ENCODE measurements around the gene SSH3.

Gene SSH3

GRCh38 chr11:67332081-67332691, 28.9 kb downstream of the SSH3 start:
- H3K4me1 ChIP-seq (ENCODE audit: insufficient read depth, insufficient read length): peaks cover 2% of the 10 kb centered on the region
- H3K36me3 ChIP-seq (ENCODE audit: insufficient read depth, insufficient read length, low read length): no peaks in the 10 kb centered on the region
- DNase-seq (ENCODE audit: low read depth, low spot score): no peak

GRCh38 chr11:67337257-67337656, 33.9 kb downstream of the SSH3 start:
- Histone ChIP-seq H3K27me3 (ENCODE audit: insufficient read depth, insufficient read length) (no peaks in the 10 kb centered on the region), H3K4me1 (ENCODE audit: insufficient read depth, insufficient read length) (no peaks in the 10 kb centered on the region), H3K36me3 (ENCODE audit: insufficient read depth, insufficient read length, low read length) (no peaks in the 10 kb centered on the region), H3K9me3 (ENCODE audit: insufficient read depth, low read length) (no peaks in the 10 kb centered on the region), H3K4me3 (ENCODE audit: insufficient read length, low read depth) (no peak overlapping the region), H3K9ac (ENCODE audit: insufficient read length, low read depth) (no peak overlapping the region)
- TF ChIP-seq YY1 (IDR thresholded peaks at IDR 0.05; ENCODE audit: insufficient read depth, insufficient read length): no peak
- no peak for TF ChIP-seq ZNF274 (IDR thresholded peaks at IDR 0.05; ENCODE audit: low read depth, low read length)
- TF ChIP-seq SUZ12 (IDR thresholded peaks at IDR 0.05; ENCODE audit: extremely low read depth, insufficient read depth, insufficient read length): no peak
- DNase-seq (ENCODE audit: low read depth, low spot score): no peak

More at GRCh38 chr11:67332081-67332691, 28.9 kb downstream of the SSH3 start:
- Histone ChIP-seq H3K9me3 (ENCODE audit: insufficient read depth, low read length) (no peaks in the 10 kb centered on the region), H3K4me3 (ENCODE audit: insufficient read length, low read depth) (no peak overlapping the region), H3K27me3 (ENCODE audit: insufficient read depth, insufficient read length) (no peaks in the 10 kb centered on the region), H3K9ac (ENCODE audit: insufficient read length, low read depth) (no peak overlapping the region)
- TF ChIP-seq YY1 (IDR thresholded peaks at IDR 0.05; ENCODE audit: insufficient read depth, insufficient read length) (no peak), SUZ12 (IDR thresholded peaks at IDR 0.05; ENCODE audit: extremely low read depth, insufficient read depth, insufficient read length) (no peak), ZNF274 (IDR thresholded peaks at IDR 0.05; ENCODE audit: low read depth, low read length) (no peak)

GRCh38 chr11:67344264-67344663, 40.9 kb downstream of the SSH3 start:
- H3K9me3 ChIP-seq (ENCODE audit: insufficient read depth, low read length): no peaks in the 10 kb centered on the region
- TF ChIP-seq ZNF274 (IDR thresholded peaks at IDR 0.05; ENCODE audit: low read depth, low read length) (no peak), YY1 (IDR thresholded peaks at IDR 0.05; ENCODE audit: insufficient read depth, insufficient read length) (no peak), SUZ12 (IDR thresholded peaks at IDR 0.05; ENCODE audit: extremely low read depth, insufficient read depth, insufficient read length) (no peak)
- H3K36me3 ChIP-seq (ENCODE audit: insufficient read depth, insufficient read length, low read length): no peaks in the 10 kb centered on the region
- no peaks in the 10 kb centered on the region for H3K27me3 ChIP-seq (ENCODE audit: insufficient read depth, insufficient read length)
- peaks cover 3% of the 10 kb centered on the region for H3K4me1 ChIP-seq (ENCODE audit: insufficient read depth, insufficient read length)
- H3K4me3 ChIP-seq (ENCODE audit: insufficient read length, low read depth): no peak overlapping the region
- no peak overlapping the region for H3K9ac ChIP-seq (ENCODE audit: insufficient read length, low read depth)
- DNase-seq (ENCODE audit: low read depth, low spot score): no peak

GRCh38 chr11:67345247-67345919, 42.1 kb downstream of the SSH3 start:
- no peak for TF ChIP-seq SUZ12 (IDR thresholded peaks at IDR 0.05; ENCODE audit: extremely low read depth, insufficient read depth, insufficient read length)
- TF ChIP-seq YY1 (IDR thresholded peaks at IDR 0.05; ENCODE audit: insufficient read depth, insufficient read length): no peak
- TF ChIP-seq ZNF274 (IDR thresholded peaks at IDR 0.05; ENCODE audit: low read depth, low read length): no peak
- no peak overlapping the region for H3K4me3 ChIP-seq (ENCODE audit: insufficient read length, low read depth)
- H3K27me3 ChIP-seq (ENCODE audit: insufficient read depth, insufficient read length): no peaks in the 10 kb centered on the region
- no peak overlapping the region for H3K9ac ChIP-seq (ENCODE audit: insufficient read length, low read depth)
- H3K4me1 ChIP-seq (ENCODE audit: insufficient read depth, insufficient read length): peaks cover 3% of the 10 kb centered on the region
- DNase-seq (ENCODE audit: low read depth, low spot score): no peak
- no peaks in the 10 kb centered on the region for H3K36me3 ChIP-seq (ENCODE audit: insufficient read depth, insufficient read length, low read length)
- H3K9me3 ChIP-seq (ENCODE audit: insufficient read depth, low read length): no peaks in the 10 kb centered on the region

- H3K9ac ChIP-seq (ENCODE audit: insufficient read length, low read depth): no peak overlapping the region
- DNase-seq (ENCODE audit: low read depth, low spot score): no peak
Observed at GRCh38 chr11:67345920-67346819, 42.8 kb downstream of the SSH3 start.

GRCh38 chr11:67347964-67348749, 44.8 kb downstream of the SSH3 start:
- no peak overlapping the region for H3K9ac ChIP-seq (ENCODE audit: insufficient read length, low read depth)
- peaks cover 13% of the 10 kb centered on the region for H3K4me1 ChIP-seq (ENCODE audit: insufficient read depth, insufficient read length)
- TF ChIP-seq YY1 (IDR thresholded peaks at IDR 0.05; ENCODE audit: insufficient read depth, insufficient read length) (no peak), ZNF274 (IDR thresholded peaks at IDR 0.05; ENCODE audit: low read depth, low read length) (no peak), SUZ12 (IDR thresholded peaks at IDR 0.05; ENCODE audit: extremely low read depth, insufficient read depth, insufficient read length) (no peak)
- no peaks in the 10 kb centered on the region for H3K36me3 ChIP-seq (ENCODE audit: insufficient read depth, insufficient read length, low read length)
- H3K9me3 ChIP-seq (ENCODE audit: insufficient read depth, low read length): no peaks in the 10 kb centered on the region
- no peak overlapping the region for H3K4me3 ChIP-seq (ENCODE audit: insufficient read length, low read depth)
- DNase-seq (ENCODE audit: low read depth, low spot score): no peak
- H3K27me3 ChIP-seq (ENCODE audit: insufficient read depth, insufficient read length): no peaks in the 10 kb centered on the region

More at GRCh38 chr11:67345920-67346819, 42.8 kb downstream of the SSH3 start:
- no peaks in the 10 kb centered on the region for H3K27me3 ChIP-seq (ENCODE audit: insufficient read depth, insufficient read length)
- peaks cover 3% of the 10 kb centered on the region for H3K4me1 ChIP-seq (ENCODE audit: insufficient read depth, insufficient read length)
- TF ChIP-seq SUZ12 (IDR thresholded peaks at IDR 0.05; ENCODE audit: extremely low read depth, insufficient read depth, insufficient read length): no peak
- TF ChIP-seq ZNF274 (IDR thresholded peaks at IDR 0.05; ENCODE audit: low read depth, low read length): no peak
- no peak for TF ChIP-seq YY1 (IDR thresholded peaks at IDR 0.05; ENCODE audit: insufficient read depth, insufficient read length)
- H3K4me3 ChIP-seq (ENCODE audit: insufficient read length, low read depth): no peak overlapping the region
- H3K36me3 ChIP-seq (ENCODE audit: insufficient read depth, insufficient read length, low read length): no peaks in the 10 kb centered on the region
- H3K9me3 ChIP-seq (ENCODE audit: insufficient read depth, low read length): no peaks in the 10 kb centered on the region

Measured in NT2/D1 (cell line).